IMR-90 (cell line): Measurements from ENCODE around the gene ADGRA3.

Experiments used
- CEBPB ChIP-seq: IDR thresholded peaks from 2 replicates; pipeline ENCODE4 v1.6.1; 2012; ENCODE audit warnings: low read depth, low read length, improper control_type of control experiment
- FOS ChIP-seq: fragments of 150-350 bp; IDR thresholded peaks from 2 replicates; pipeline ENCODE4 v1.6.1; 2016; ENCODE audit warnings: low read depth, low read length
- MAFK ChIP-seq: IDR thresholded peaks from 2 replicates; pipeline ENCODE4 v1.6.1; 2012; ENCODE audit warnings: low read depth, low read length, improper control_type of control experiment
- MAZ ChIP-seq: IDR thresholded peaks from 2 replicates; pipeline ENCODE4 v1.6.1; 2012; ENCODE audit warnings: low read depth, mild to moderate bottlenecking, low read length, improper control_type of control experiment, moderate library complexity, borderline replicate concordance
- POLR2A ChIP-seq: IDR thresholded peaks from 2 replicates; pipeline ENCODE4 v1.6.1; 2012; ENCODE audit warnings: mild to moderate bottlenecking, low read depth, low read length
- RAD21 ChIP-seq: IDR thresholded peaks from 2 replicates; pipeline ENCODE4 v1.6.1; 2012; ENCODE audit warnings: low read length, improper control_type of control experiment
- RCOR1 ChIP-seq: IDR thresholded peaks from 2 replicates; pipeline ENCODE4 v1.6.1; 2012; ENCODE audit warnings: mild to moderate bottlenecking, low read length, improper control_type of control experiment; ENCODE audit not compliant: insufficient replicate concordance
- RFX5 ChIP-seq: IDR thresholded peaks from 2 replicates; pipeline ENCODE4 v1.8.0; 2012; ENCODE audit warnings: low read depth, mild to moderate bottlenecking, low read length, moderate library complexity
- SMC3 ChIP-seq: fragments of 150-350 bp; IDR thresholded peaks from 2 replicates; pipeline ENCODE4 v1.6.1; 2016; ENCODE audit warnings: low read depth, mild to moderate bottlenecking, antibody characterized with exemption, low read length, moderate library complexity
- TF ChIP-seq, protein P1 (sequence below): conservative IDR thresholded peaks from 2 replicates; pipeline ENCODE4 v1.5.1; 2012; ENCODE audit warnings: mild to moderate bottlenecking, low read depth, low read length, improper control_type of control experiment
- TF ChIP-seq, protein P2 (sequence below): fragments of 150-350 bp; IDR thresholded peaks from 2 replicates; pipeline ENCODE4 v1.6.1; 2017; ENCODE audit warnings: mild to moderate bottlenecking, antibody characterized with exemption, low read length, low read depth

DNA sequence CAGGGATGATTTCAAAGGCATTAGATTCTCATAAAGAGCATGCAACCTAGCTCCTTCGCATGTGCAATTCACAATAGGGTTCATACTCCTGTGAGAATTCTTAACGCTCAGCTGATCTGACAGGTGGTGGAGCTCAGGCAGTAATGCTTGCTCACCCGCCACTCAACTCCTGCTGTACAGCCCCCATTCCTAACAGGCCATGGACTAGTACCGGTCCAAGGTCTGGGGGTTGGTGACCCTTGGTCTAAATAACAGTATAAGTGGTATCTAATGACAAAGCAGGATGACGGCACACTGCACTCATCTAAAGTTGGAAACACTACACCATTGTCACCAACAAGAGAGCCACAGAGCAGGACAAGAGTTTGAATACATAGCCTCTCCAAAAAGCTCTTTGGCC, 28.5 kb downstream of the ADGRA3 start:
- TF ChIP-seq, protein P1, sequence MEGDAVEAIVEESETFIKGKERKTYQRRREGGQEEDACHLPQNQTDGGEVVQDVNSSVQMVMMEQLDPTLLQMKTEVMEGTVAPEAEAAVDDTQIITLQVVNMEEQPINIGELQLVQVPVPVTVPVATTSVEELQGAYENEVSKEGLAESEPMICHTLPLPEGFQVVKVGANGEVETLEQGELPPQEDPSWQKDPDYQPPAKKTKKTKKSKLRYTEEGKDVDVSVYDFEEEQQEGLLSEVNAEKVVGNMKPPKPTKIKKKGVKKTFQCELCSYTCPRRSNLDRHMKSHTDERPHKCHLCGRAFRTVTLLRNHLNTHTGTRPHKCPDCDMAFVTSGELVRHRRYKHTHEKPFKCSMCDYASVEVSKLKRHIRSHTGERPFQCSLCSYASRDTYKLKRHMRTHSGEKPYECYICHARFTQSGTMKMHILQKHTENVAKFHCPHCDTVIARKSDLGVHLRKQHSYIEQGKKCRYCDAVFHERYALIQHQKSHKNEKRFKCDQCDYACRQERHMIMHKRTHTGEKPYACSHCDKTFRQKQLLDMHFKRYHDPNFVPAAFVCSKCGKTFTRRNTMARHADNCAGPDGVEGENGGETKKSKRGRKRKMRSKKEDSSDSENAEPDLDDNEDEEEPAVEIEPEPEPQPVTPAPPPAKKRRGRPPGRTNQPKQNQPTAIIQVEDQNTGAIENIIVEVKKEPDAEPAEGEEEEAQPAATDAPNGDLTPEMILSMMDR, result no peak
- no peak for TF ChIP-seq SMC3
- no peak for TF ChIP-seq POLR2A
- TF ChIP-seq RCOR1, result no peak
- TF ChIP-seq RAD21, result no peak
- TF ChIP-seq FOS, result no peak
- no peak for TF ChIP-seq CEBPB
- no peak for TF ChIP-seq MAZ
- no peak for TF ChIP-seq MAFK
- TF ChIP-seq, protein P2, sequence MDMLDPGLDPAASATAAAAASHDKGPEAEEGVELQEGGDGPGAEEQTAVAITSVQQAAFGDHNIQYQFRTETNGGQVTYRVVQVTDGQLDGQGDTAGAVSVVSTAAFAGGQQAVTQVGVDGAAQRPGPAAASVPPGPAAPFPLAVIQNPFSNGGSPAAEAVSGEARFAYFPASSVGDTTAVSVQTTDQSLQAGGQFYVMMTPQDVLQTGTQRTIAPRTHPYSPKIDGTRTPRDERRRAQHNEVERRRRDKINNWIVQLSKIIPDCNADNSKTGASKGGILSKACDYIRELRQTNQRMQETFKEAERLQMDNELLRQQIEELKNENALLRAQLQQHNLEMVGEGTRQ, result no peak
- TF ChIP-seq RFX5, result no peak
